Measurements from ENCODE around the gene THUMPD2. TPM values are rescaled to one million over a fixed set of nuclear protein-coding genes. Genes with fewer than 3 reads are reported as not detected.

THUMPD2 gene
- total RNA-seq, 1 donor from 2014 or later: 5.7 TPM

DNA sequence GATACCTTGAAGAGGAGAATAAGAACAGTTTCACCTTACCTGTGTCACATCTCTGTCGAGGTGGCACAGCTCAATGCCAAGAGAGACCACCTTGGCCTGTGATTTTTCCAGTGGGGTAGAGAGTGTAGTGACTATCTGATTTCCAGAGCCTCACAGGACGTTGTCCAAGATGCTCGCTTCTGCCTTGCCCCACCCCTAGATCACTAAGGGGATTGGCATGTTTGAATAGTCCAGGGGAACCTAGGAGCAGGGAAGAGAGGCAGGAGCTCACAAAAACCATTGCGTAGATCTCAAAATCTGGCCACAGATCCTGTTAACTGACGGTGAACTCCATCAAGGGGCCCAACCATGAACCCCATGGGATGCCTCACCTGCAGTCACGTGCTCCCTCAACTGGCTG lies 89.2 kb downstream of the THUMPD2 start:
- DNase-seq (ENCODE audit: low spot score): no peak
- intact Hi-C loops (cut with DNase I): no loop called here

DNA sequence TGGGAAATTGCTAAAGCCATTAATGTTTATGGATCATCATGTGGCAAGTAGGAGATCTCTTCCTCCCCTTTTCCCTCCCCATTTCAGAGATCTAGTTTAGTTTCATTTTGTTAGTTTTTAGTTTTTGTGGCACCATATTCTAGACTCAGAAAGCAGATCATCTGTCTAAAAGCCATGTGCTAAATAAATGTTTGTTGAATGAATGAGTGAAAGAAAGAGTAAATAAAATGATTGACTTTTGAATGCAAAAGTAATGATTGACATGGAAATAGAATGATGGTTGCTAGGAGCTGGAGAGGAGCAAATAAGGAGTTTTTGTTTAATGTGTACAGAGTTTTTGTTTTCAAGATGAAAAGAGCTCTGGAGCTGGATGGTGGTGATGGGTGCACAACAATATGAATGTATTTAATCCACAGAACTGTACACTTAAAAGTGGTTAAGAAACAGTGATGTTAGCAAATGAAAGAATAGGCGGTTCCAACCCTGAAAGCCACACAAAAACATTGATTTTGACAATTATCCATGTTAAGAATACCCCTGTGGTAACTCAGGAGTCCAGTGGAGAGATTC lies 89.7 kb downstream of the THUMPD2 start:
- DNase-seq (ENCODE audit: low spot score): no peak
- intact Hi-C loops (cut with DNase I): no loop called here

DNA sequence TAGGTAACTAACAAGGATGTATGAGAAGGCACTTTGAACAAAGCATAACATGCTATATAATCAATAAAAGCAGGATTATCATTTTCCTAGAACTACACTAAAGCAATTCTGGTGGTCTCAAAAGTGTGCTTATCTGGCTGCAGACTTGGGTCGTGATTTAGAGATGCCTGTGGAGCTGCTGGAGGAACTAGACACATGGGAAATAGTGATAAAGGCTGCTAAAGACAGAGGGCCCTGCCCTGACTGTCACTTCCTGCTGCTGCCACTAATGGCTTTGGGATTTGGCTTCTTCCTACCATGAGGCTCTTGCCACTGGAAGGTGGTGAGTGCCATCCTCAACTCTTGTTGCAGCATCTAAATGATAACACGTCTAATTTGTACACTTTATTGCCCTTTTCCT lies 90.9 kb downstream of the THUMPD2 start:
- DNase-seq (ENCODE audit: low spot score): no peak
- intact Hi-C loops (cut with DNase I): no loop called here

DNA sequence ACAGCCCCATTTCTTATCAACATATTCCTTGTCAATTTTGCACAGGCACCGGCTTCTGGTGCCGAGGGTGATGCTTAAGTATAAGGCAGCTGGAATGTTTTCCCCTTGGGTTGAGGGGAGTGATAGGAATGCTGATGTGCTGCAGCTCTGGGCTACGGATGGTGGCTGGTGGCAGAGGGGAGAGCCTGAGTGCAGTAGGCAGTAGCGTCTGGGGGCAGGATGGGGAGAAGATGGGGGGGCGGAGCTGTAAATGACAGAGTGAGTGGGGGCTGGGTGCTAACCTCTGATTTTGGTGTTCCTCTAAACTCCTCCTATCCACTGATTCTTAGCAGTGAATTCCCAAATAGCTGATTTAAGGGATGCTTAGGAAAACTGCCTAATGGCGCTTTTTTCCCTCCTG lies 92.6 kb downstream of the THUMPD2 start:
- intact Hi-C loops (cut with DNase I): no loop called here
- no peak for DNase-seq (ENCODE audit: low spot score)

Other genes with a start within 250 kb of the THUMPD2 start
- 2.6 TPM for gene TMEM178A, start 113.3 kb downstream of the THUMPD2 start, total RNA-seq

Data from cardiac septum (tissue), 1 donor.